Neutrophil (primary cell): Measurements from ENCODE around the gene BTBD9.

ENCODE experiments used
- H3K27ac ChIP-seq: fragments of 200-600 bp; sonication (generic); 2 replicates; pipeline ENCODE4 v1.5.1; 2016; ENCODE audit warnings: mild to moderate bottlenecking, moderate library complexity
- H3K27me3 ChIP-seq: fragments of 200-600 bp; sonication (generic); 2 replicates; pipeline ENCODE4 v1.6.0; 2016; ENCODE audit warnings: mild to moderate bottlenecking
- H3K36me3 ChIP-seq: fragments of 200-600 bp; sonication (generic); 2 replicates; pipeline ENCODE4 v1.5.1; 2017
- H3K4me1 ChIP-seq, 2 experiments: fragments of 200-600 bp in 1 of 2; sonication (generic) in 1 of 2; 1 replicate in 1 of 2; 2 replicates in 1 of 2; pipeline versions ENCODE4 v1.5.1 to v1.6.1; 2013 to 2016; ENCODE audit warnings: low read depth in 1 of 2, low read length in 1 of 2, mild to moderate bottlenecking in 1 of 2, moderate library complexity in 1 of 2; ENCODE audit not compliant: control insufficient read depth in 1 of 2, insufficient read depth in 1 of 2
- H3K4me3 ChIP-seq, 2 experiments: fragments of 200-600 bp in 1 of 2; sonication (generic) in 1 of 2; 1 replicate in 1 of 2; 2 replicates in 1 of 2; pipeline ENCODE4 v1.5.1; 2013 to 2016; ENCODE audit warnings: low read depth in 1 of 2, low read length in 1 of 2, mild to moderate bottlenecking in 1 of 2, moderate library complexity in 1 of 2
- H3K9me3 ChIP-seq: fragments of 200-600 bp; sonication (generic); 2 replicates; pipeline ENCODE4 v1.5.1; 2016
- CTCF ChIP-seq: fragments of 200-600 bp; sonication (generic); IDR thresholded peaks from 2 replicates; pipeline ENCODE4 v1.5.1; 2016; ENCODE audit warnings: antibody characterized with exemption

Gene BTBD9

DNA sequence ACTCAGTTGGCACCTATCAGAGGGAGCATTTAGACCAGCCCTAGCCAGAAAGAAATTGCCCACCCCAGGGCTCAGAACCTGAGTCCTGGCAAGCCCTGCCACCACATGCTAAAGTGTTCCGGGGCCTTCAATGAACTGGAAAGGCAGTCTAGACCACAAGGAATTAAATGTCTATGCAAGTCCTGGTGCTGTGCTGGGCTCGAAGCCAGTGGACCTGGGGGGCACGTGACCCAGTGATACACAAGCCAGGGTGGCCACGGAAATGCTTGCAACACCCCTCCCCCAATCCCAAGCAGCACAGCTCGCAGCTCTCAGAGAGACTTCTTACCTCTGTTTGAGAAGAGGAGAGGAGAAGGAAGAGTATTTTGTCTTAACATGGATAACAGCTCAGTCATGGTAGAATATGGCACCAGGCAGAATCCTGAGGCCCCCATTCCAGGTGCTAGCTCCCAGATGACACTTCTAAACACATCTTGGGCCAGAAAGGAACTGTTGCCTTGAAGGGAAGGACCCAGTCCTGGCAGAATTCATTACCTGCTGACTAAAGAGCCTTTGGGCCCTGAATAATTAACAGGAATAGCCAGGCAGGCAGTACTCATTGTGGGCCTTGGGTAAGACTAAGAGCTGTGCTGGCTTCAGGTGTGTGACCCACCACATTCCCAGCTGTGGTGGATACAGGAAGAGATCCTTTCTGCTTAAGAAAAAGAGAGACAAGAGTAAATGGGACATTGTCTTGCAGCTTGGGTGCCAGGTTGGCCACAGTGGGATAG, 111.3 kb downstream of the BTBD9 start:
- Histone ChIP-seq H3K27me3 (no peaks in the 10 kb centered on the region), H3K9me3 (no peaks in the 10 kb centered on the region), H3K4me1 (no peaks in the 10 kb centered on the region), H3K4me3 (no peak overlapping the region), H3K27ac (no peak overlapping the region), H3K36me3 (no peaks in the 10 kb centered on the region)
- TF ChIP-seq CTCF: no peak

- no peak for TF ChIP-seq CTCF
Observed at GRCh38 chr6:38527371-38527770, 112.4 kb downstream of the BTBD9 start.

GRCh38 chr6:38525888-38526287, 113.8 kb downstream of the BTBD9 start:
- no peaks in the 10 kb centered on the region for H3K9me3 ChIP-seq
- no peaks in the 10 kb centered on the region for H3K4me1 ChIP-seq
- no peak overlapping the region for H3K27ac ChIP-seq
- no peaks in the 10 kb centered on the region for H3K36me3 ChIP-seq
- H3K4me3 ChIP-seq: no peak overlapping the region
- H3K27me3 ChIP-seq: no peaks in the 10 kb centered on the region
- no peak for TF ChIP-seq CTCF

More at GRCh38 chr6:38527371-38527770, 112.4 kb downstream of the BTBD9 start:
- Histone ChIP-seq H3K27ac (no peak overlapping the region), H3K36me3 (no peaks in the 10 kb centered on the region), H3K9me3 (no peaks in the 10 kb centered on the region), H3K27me3 (no peaks in the 10 kb centered on the region), H3K4me3 (no peak overlapping the region), H3K4me1 (no peaks in the 10 kb centered on the region)

- Histone ChIP-seq H3K36me3 (no peaks in the 10 kb centered on the region), H3K27ac (no peak overlapping the region), H3K9me3 (no peaks in the 10 kb centered on the region), H3K4me3 (no peak overlapping the region), H3K4me1 (no peaks in the 10 kb centered on the region), H3K27me3 (no peaks in the 10 kb centered on the region)
- no peak for TF ChIP-seq CTCF
Observed at GRCh38 chr6:38524436-38525145, 115.1 kb downstream of the BTBD9 start.

DNA sequence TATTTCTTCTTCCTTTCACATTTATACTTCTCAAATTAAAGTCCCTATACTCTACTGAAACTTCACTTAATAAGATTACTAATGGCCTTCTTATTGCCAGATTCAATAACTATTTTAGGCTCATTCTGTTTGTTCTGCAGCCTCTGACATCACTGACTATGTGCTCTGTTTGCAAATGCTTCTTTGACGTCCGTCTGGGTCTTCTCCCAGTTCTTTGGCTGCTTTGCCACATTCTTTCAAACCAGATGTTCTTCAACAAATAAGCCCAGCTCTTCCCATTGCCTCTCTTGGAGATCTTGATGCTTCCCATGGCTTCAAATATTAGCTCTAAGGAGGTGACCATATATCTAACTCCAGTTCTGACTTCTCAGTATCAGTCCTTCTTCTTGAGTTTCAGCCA, 117.4 kb downstream of the BTBD9 start:
- H3K27me3 ChIP-seq: no peaks in the 10 kb centered on the region
- H3K36me3 ChIP-seq: no peaks in the 10 kb centered on the region

More for the DNA sequence above, 117.4 kb downstream of the BTBD9 start:
- Histone ChIP-seq H3K4me1 (no peaks in the 10 kb centered on the region), H3K27ac (no peak overlapping the region), H3K9me3 (no peaks in the 10 kb centered on the region), H3K4me3 (no peak overlapping the region)
- no peak for TF ChIP-seq CTCF
